ENCODE data around the gene IFNGR2. TPM values are rescaled to one million over a fixed set of nuclear protein-coding genes. Genes with fewer than 3 reads are reported as not detected.
A peak's percentile ranks its signal among the peaks of the same experiment; 100 is the strongest.

The IFNGR2 gene
- total RNA-seq, 1 experiment from 2014 or later, result 47.0 TPM

DNA sequence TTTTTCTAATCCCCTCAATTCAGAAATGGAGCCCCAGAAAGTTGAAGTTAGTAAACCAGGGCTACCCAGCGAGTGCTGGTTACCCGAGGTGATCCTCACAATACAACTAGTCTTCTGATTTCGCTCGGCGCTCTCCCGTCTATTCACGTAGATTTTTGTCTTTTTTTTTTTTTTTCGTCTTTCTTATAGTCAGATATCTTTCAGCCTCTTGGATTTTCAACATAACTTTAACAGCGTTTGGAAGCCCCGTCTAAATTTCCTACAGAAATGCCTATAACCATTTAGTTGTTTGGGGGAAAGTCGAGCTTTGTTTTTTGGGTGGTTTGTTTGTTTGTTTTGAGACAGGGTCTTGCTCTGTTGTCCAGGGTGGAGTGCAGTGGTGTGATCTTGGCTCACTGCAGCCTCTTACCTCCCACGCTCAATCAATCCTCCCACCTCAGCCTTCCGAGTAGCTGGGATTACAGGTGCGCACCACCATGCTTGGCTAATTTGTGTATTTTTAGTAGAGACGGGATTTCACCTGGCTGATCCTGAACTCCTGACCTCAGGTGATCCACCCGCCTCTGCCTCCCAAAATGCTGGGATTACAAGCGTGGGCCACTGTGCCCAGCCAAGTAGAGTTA, 77.4 kb downstream of the IFNGR2 start:
- DNase-seq, result no peak
- Mint-ChIP-seq H3K4me1 (ENCODE audit: low read depth, unreplicated experiment) (peaks cover 4% of the 10 kb centered on the region), H3K27me3 (ENCODE audit: insufficient read depth, unreplicated experiment) (no peaks in the 10 kb centered on the region), H3K9me3 (ENCODE audit: unreplicated experiment) (no peaks in the 10 kb centered on the region), H3K36me3 (ENCODE audit: insufficient read depth, unreplicated experiment) (no peaks in the 10 kb centered on the region), H3K27ac (ENCODE audit: unreplicated experiment) (peak overlapping the region; percentile 89), H3K4me3 (ENCODE audit: unreplicated experiment) (peak overlapping the region; percentile 91)
- ChIA-PET POLR2A (interaction anchor here (0.7 to 3.5 kb wide), 11 partner anchors 11 to 593 kb away, joined by 3 to 43 read pairs (median 6); partner anchors contain the start of genes DNAJC28, DONSON, GART and IFNAR1), CTCF (interaction anchor here (0.5 to 1.7 kb wide), 16 partner anchors 10 to 540 kb away, joined by 3 to 27 read pairs (median 4); partner anchors contain the start of genes DNAJC28 and IFNAR1)
- BruUV-seq (replicated peaks), result TSS peak; percentile 77
- Histone ChIP-seq H3K36me3 (ENCODE audit: control insufficient read depth, insufficient read depth, low read length) (no peaks in the 10 kb centered on the region), H3K4me1 (peaks cover 6% of the 10 kb centered on the region; the same call in 1 of the 2 replicates), H3K4me3 (ENCODE audit: low read depth, low read length) (peak overlapping the region; percentile 41), H3K9me3 (no peaks in the 10 kb centered on the region), H3K27me3 (replicated peaks; ENCODE audit: control insufficient read depth, insufficient read depth, low read length) (no peaks in the 10 kb centered on the region)
- intact Hi-C loops (cut with micrococcal nuclease; ENCODE audit: unreplicated experiment), result no loop called here
- TF ChIP-seq, protein P1, sequence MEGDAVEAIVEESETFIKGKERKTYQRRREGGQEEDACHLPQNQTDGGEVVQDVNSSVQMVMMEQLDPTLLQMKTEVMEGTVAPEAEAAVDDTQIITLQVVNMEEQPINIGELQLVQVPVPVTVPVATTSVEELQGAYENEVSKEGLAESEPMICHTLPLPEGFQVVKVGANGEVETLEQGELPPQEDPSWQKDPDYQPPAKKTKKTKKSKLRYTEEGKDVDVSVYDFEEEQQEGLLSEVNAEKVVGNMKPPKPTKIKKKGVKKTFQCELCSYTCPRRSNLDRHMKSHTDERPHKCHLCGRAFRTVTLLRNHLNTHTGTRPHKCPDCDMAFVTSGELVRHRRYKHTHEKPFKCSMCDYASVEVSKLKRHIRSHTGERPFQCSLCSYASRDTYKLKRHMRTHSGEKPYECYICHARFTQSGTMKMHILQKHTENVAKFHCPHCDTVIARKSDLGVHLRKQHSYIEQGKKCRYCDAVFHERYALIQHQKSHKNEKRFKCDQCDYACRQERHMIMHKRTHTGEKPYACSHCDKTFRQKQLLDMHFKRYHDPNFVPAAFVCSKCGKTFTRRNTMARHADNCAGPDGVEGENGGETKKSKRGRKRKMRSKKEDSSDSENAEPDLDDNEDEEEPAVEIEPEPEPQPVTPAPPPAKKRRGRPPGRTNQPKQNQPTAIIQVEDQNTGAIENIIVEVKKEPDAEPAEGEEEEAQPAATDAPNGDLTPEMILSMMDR (IDR thresholded peaks at IDR 0.05; ENCODE audit: insufficient read depth in 1 of 2, low read depth in 1 of 2, low read length in 1 of 2, severe bottlenecking in 1 of 2, unreplicated experiment in 1 of 2), result no peak

- no peak for DNase-seq
- Mint-ChIP-seq H3K4me3 (ENCODE audit: unreplicated experiment) (peak overlapping the region; percentile 91), H3K27ac (ENCODE audit: unreplicated experiment) (no peak overlapping the region), H3K9me3 (ENCODE audit: unreplicated experiment) (no peaks in the 10 kb centered on the region), H3K36me3 (ENCODE audit: insufficient read depth, unreplicated experiment) (no peaks in the 10 kb centered on the region), H3K27me3 (ENCODE audit: insufficient read depth, unreplicated experiment) (no peaks in the 10 kb centered on the region), H3K4me1 (ENCODE audit: low read depth, unreplicated experiment) (peaks cover 4% of the 10 kb centered on the region)
- Histone ChIP-seq H3K4me1 (peaks cover 6% of the 10 kb centered on the region; the same call in 1 of the 2 replicates), H3K4me3 (ENCODE audit: low read depth, low read length) (no peak overlapping the region), H3K27me3 (replicated peaks; ENCODE audit: control insufficient read depth, insufficient read depth, low read length) (no peaks in the 10 kb centered on the region), H3K9me3 (no peaks in the 10 kb centered on the region), H3K36me3 (ENCODE audit: control insufficient read depth, insufficient read depth, low read length) (no peaks in the 10 kb centered on the region)
- POLR2A ChIA-PET, result interaction anchor here (2.5 to 3.5 kb wide), 2 partner anchors 10 to 107 kb away, joined by 17 to 43 read pairs; partner anchors contain the start of genes DNAJC28 and DONSON
- no TSS peak for BruUV-seq (replicated peaks)
- CTCF ChIA-PET, result interaction anchor here (0.6 kb wide), 1 partner anchor 71 kb away, joined by 4 read pairs; no protein-coding TSS in a partner anchor
- TF ChIP-seq, protein P1 (IDR thresholded peaks at IDR 0.05; ENCODE audit: insufficient read depth in 1 of 2, low read depth in 1 of 2, low read length in 1 of 2, severe bottlenecking in 1 of 2, unreplicated experiment in 1 of 2), result no peak
- intact Hi-C loops (cut with micrococcal nuclease; ENCODE audit: unreplicated experiment), result no loop called here
These were observed 78.2 kb downstream of the IFNGR2 start for GRCh38 chr21:33481314-33481943.

Other genes with a start within 250 kb of the IFNGR2 start
- 33.7 and 36.1 TPM in 2 replicates for gene IFNAR2, start 173.5 kb upstream of the IFNGR2 start, total RNA-seq (2022)
- 11.7 and 13.1 TPM in 2 replicates for gene IL10RB, start 137.0 kb upstream of the IFNGR2 start, total RNA-seq (2022)
- gene IFNAR1, start 78.4 kb upstream of the IFNGR2 start, total RNA-seq (2022), result 19.7 and 20.4 TPM in 2 replicates
- gene TMEM50B, start 76.6 kb downstream of the IFNGR2 start, total RNA-seq (2022), result 21.0 and 25.9 TPM in 2 replicates
- 2.5 and 2.7 TPM in 2 replicates for gene DNAJC28, start 88.3 kb downstream of the IFNGR2 start, total RNA-seq (2022)
- 134 and 147 TPM in 2 replicates for gene GART, start 138.7 kb downstream of the IFNGR2 start, total RNA-seq (2022)
- gene SON, start 139.6 kb downstream of the IFNGR2 start, total RNA-seq (2022), result 220 and 273 TPM in 2 replicates
- gene DONSON, start 185.3 kb downstream of the IFNGR2 start, total RNA-seq (2022), result 36.2 and 36.4 TPM in 2 replicates
- gene CRYZL1, start 238.3 kb downstream of the IFNGR2 start, total RNA-seq (2022), result 26.6 and 29.1 TPM in 2 replicates
- gene ITSN1, start 239.1 kb downstream of the IFNGR2 start, total RNA-seq (2022), result 88.5 and 98.4 TPM in 2 replicates

Measured in Caco-2 (cell line).